Eye (tissue), 1 donor: ENCODE measurements around the gene CCDC88C.
"Not testable (repeated sequence)": the region's sequence is repeated elsewhere in the genome, so short reads cannot be mapped to it uniquely, and the experiment has no call there.

ENCODE experiments used
- DNase-seq: peaks from one replicate; pipeline ENCODE4 v3.0.0-alpha.2; 2015

Gene CCDC88C

DNA sequence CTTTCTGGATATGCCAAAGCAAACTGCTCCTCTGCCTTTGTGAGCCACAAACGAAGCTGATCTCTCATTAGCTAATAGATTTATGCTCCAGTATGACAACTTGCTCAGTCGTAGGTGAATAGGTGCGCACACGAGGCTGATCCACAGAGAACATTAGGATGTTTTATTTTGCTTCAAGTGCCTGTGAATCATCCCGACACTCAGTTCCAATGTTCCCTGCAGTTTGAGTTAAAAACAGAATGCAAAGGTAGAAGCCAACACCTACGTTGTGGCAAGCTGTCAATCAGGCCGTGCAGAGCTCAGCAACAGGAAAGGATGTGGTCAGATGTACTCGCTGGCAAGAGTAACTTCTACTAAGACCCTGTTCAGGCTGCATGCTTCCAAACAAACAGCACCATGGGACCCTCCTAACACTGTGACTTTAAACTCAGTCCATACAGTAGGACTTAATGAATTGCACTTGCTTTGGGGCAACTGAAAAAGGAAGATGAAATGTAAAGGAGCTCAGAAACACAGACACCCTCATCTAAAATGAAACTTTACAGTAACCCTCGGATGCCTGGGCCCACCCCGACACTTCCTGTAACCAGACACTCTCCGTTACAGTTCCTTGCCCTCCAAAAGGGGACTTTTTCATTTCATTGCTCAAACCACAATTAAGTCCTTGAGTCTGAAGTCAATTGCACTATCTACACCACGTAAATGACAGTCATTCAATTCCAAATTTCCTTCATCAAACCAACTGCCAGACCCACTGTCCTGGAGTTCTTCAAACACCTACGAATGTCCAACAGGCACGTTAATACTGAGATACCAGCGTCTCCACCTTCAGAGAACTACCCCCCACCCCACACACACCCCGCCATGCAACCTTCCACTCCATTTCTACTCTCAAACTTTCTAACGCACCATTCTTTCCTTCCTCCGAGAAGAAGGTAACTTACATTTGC lies 1.6 kb downstream of the CCDC88C start:
- peak; percentile 30 for DNase-seq

DNA sequence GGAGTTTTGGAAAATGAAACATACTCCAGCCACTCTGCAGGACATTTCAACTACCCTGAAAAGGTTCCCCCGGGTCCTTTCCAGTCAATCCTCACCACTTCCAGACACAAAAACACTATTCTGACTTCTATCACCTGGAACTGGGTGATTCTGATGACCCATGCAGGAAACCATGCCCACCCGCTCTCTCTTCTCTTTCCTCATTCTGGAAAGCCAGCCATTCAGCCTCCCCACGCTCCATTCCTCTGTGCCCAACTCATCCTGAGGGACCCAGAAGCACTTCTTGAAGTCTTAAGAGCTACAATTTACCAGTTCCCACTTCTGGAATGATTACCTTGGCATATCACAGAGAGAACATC lies 3.2 kb downstream of the CCDC88C start:
- DNase-seq = no peak

DNA sequence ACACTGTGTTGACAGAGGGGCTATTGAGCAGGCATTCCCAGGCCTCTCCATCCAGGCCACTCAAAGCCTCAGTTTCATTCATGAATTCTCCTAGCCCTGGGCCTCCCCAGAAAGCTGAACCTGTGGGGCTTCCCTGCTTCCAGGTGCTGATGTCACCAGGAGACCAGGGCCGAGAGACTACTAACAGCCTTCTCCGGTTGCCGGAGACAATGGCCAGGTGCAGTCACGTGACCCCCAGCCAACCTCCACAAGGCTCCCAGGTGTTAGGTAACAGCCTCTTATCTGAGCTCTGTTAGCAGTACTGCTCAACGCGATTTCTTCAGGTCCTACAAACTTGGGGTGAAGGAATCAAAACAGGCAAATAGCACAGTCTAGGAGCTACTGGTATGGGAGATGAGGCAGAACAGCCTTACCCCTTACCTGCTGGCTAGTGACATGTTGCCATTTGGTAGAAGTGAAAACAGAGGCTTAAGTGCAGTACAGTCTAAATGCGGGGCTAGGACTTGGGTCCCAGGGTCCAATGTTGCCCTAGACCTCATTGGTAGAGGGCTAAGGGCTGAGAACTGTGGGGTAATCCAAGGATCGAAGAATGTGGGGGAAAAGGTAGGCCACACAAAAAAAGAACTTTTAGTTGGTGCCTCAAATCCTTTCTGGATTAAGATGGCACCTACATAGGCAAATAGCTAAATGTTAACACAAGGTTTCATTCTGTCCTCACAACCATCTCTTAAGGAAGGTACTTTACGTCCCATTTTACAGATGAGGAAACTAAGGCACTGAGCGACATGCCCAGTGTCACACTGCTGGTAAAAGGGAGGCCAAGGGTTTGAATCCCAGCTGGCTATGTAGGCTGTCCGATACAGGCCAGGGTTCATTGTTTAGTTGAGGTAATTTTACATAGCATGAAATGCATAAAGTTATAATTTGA lies 3.8 kb downstream of the CCDC88C start:
- no peak for DNase-seq

DNA sequence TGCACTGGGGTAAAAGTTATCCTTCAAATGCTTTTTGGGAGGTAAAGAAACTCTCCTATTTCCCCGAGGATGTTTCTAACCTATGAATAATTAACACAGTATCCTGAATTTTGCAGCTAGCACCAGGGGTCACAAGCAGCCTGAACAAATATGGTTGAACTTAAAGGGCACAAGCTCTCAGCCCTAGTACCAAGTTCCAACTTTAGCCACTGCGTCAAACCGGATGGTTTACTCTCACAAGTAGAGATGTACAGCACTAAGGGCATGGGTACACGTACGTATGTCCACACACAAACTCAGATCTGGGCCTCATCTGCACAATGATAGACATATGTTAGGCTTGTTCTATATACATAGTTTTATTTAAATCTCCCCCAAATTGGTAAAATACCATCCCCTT lies 4.7 kb downstream of the CCDC88C start:
- no peak for DNase-seq

DNA sequence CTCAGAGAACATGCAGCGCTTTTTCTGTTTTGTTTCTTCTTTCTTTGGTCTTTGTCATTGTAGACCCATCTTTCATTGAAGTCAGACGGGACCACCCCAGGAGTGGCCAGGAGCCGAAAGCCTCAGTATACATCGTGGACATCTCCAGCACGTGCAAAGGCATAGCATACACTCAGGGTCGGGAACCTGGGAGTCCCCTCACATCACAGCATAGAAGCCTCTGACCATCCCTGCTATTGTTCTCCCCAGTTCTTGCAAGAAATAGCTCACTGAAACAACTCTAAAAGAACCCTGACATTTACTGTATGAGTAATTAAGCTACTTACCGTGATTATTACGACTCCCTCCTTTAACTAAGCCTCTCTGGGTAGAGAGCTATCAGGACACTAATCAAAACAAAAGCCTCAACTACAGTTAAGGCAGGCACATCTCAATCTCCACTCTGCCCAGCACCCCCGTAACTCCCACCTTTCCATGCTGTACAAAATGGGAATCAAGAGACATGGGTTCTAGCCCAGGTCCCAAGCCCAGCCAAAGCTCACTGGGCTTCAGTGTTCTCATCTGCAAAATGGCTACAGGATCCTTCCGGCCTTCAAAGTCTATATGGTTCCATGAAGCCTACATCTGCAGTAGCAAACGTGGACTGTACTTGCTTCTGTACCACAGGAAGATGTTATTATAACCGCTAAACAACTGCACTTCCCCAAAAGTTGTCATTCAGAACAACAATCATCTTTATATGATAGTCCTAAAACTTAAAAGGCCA lies 6.7 kb downstream of the CCDC88C start:
- DNase-seq = no peak

DNA sequence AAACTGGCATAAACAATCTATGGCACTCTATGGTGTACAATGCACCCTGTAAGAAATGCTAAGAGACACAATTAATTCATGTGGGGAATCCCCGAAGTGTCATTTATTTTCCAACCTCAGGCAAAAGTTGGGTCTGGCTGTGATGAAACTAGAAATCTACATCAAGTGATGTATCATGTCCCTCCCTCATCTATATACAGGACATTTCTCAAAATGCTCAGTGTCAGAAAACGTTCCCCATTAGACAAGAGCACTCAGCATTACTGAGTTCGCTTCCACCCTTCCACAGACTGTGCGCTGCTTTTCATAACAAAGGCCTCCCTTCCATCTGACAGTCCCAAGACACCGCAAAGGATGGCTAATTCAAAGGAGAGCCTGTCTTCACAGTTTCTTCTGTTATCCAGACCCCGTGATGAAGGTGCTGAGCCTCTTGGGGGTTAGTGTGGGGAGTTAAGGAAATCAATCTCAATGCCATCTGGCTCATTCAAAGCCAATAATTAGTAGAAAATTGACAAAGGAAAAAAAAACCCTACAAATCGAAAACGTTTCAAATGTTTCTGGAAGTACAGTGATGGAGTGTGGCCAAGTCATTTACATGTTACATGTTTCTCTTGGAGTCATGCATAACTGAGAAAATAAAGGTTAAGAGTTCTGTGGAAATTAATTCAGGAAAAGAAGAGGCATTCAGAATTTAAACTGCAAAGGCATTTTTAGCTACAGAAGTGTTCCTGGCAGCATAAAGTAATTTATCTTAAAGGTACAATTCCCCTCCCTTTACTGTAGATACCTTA lies 7.5 kb downstream of the CCDC88C start:
- peak; percentile 50 for DNase-seq

DNA sequence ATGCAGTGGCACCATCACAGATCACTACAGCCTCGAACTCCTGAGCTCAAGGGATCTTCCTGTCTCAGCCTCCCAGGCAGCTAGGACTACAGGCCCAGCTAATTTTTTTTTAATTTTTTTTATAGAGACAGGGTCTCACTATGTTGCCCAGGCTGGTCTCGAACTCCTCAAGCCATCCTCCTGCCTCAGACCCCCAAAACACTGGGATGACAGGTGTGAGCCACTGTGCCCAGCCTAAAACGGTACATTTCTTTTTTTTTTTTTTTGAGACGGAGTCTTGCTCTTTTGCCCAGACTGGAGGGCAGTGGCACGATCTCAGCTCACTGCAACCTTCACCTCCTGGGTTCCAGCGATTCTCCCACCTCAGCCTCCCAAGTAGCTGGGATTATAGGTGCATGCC lies 8.4 kb downstream of the CCDC88C start:
- DNase-seq = not testable (repeated sequence)

DNA sequence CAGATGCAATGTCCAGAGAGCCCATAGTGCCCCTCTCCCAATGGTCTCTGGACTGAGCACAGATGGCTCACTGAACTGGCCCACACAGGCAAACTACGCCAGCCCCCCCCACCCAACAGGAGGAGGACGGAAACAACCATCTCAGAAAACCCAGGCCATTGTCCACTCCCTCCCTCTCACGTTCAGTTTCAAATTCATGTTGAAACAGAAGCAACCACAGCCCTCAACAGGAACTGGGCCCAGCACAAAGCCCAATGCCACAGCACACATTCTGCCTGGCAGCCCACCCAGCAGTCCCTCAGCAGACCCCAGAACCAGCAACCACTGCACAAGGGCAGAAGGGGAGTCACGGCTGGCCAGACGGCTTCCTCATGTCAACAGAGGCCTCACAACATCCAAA lies 10.6 kb downstream of the CCDC88C start:
- DNase-seq = no peak

DNA sequence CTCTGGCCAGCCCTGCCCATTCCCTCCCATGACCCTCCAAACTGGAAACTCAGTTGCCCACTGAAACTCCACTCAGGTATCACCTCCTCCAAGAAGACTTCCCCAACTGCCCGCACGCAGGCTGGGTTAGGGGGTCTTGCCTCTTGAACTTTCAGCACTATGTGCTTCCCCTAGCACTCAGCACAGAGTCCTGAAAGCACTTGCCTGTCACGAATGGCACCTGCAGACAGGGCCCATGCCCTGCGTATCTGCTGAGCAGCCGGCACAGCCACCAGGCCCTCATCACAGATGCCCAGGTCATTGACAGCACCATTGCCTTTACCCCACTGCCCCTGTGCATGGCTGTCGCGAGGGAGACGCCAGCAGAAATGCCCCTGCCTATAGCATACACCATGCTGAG lies 11.2 kb downstream of the CCDC88C start:
- no peak for DNase-seq

DNA sequence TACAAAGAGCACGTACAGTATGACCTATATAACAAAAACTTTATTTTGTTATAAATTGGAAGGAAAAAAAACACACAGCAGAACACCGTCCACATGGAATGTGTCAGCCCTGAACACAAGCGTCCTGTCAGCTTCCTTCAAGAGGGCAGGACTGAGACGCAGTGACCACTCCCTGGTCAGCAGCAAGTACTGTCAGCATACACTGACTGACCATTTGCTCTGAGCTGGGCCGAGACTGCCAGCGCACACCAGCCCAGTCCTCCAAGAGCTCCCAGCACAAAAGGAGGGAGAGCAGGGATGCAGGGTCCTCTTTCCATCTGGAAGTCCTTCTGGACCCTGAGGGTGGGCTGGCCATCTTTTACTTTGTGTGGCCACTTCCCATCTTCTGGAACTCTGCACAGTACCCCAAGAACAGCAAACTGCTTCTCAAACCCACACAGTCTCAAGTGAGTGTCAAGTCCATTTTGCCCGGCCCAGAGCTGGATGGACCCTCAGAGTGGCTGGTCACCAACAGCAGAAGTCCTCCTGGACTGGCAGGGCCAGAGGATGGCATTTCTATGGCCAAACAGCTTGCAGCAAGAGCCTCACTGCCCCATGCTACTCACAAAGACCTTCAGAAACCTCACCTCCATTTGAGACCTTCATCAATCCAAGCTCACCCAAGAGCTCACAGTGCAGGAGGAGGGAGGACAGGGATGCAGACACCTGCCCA lies 11.7 kb downstream of the CCDC88C start:
- no peak for DNase-seq

DNA sequence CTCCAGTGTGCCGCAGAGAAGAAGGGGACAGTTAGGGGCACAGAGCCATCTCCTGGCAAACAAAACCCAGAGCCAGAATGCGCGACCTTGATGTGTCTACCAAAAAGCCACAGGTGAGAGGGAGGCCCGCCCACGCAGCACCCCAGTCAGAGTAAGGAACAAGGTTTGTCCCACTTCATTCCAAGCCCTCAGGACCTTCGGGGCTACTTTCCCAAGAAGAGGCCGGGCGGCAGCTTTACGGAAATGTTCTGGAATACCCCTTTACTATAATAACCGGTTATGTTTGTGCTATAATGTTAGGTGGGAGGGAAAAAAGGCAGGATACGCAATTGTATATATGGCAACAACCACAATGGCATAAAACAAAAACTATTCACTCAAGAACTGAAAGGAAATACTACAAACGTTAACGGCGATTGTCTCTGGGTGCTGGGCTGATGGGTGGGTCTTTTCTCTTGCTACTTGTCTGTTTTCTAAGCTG lies 12.3 kb downstream of the CCDC88C start:
- no peak for DNase-seq

DNA sequence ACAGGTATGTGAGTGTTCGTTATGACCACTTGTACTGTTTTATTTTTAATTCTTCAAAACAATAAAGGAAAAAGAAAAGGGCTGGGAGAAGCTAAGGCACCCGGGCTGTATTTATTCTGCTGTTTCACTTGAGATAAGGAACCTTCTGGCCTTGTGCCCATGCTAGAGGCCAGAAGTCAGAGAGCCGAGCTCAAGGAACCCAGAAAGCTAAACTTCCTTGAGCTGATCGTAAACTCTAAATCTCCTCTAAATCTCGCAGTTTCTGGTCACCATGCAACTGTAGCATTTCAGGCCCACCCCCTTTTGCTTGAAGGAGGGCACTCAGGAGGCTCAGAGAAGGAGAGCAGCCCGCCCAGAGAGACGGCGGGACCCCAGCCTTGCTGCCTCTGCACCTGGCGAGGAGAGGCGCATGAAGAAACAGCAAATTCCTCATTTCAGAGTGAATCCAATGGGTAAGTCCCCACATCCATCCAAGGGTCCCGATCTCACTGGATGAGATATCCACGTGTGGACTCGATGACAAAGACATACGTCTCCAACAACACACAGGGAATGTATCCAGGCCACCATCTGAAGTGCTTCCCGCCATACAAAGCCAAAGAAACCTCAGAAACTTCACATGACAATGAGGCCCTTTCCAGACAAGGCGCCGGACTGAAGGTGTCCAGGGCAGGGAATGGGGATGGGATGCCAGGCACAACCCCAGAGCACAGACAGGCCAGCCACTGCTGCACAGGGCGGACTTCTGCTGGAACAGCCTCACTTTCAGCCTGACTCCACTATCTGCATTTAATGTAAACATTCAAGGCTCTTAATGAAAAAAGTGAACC lies 14.6 kb downstream of the CCDC88C start:
- no peak for DNase-seq

DNA sequence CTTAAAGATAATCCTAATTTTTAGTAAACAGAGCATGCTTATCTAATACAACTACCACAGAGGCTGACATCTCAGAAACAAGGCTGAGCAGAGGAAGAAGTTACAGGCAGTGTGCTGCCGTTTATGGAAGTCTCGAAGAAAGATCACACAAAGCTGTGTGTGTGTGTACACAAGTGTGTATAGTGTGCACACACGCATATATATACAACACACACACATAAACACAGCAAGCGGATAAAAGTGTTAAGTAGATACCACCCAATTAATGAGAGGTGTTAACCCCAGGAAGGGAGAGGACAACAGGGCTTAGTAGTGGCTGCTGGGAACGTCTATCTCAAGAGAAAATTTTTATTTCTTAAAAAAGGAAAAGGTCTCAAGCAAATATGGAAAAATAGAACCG lies 15.3 kb downstream of the CCDC88C start:
- DNase-seq = no peak

DNA sequence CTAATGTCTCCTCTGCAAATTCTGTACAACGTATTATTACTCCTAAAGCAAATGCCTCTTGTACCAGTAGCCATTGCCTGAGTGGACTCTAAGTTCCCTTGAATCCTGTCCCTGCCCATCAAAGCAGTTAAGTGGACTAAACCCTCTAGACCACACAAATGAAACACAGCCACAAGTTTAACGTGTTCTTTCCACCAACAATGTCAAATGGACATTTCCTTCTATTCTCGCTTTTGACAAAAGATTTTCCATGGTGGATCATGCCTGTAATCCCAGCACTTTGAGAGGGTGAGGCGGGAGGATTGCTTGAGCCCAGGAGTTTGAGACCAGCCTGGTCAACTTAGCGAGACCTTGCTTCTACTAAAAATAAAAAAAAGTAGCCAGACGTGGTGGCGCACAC lies 15.9 kb downstream of the CCDC88C start:
- DNase-seq = no peak

DNA sequence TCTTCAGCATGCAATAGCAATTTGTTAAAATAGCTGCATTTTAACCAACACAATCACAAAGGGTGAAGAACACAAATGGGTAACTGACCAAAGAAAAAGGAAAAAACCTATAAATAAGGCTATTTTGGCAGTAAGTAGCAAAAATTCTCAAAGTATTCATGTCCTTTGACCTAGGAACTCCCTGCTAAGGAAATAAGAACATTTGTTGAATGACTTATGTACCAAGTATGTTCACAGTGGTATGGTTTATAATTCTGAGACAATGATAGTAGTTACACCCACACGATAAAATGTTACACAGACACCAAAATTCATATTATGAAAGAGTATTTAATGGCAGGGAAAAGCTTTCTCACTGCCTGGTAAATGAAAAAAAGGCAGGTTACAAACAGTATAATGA lies 16.9 kb downstream of the CCDC88C start:
- no peak for DNase-seq

DNA sequence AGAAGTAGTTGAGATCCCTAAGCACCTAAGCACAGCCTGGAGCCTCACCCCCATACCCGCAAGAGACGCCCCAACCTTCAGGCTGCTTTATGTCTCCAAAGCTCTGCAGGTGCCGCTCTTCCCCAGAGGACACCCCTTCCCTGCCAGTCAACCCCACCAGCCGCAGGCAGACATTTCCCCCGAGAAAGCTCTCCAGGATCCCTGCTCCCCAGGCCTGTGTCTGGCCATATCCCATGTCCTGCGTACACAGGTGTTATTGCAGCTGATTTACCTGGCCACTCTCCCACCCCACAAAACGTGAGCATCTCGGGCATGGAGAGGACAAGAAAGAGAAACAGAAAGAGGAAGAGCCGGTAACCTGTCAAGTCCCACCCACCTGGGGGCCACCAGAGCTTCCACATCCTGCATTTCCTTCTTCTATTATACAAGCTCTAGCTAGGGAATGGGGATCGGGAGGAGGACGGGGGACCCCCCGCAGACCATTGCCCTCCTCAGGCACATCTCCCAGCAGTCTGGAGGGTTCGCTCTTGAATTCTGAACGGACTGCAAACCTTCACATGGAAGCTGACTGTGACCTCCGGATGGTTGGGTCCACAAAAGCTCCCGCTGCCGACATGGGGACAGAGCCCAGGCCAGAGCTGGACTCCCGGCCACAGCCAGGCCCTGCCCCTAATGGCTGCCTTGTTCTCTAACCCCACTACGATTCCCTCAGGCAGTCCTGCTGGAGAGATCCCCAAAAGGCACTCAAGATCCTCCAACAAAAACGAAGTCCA lies 17.6 kb downstream of the CCDC88C start:
- no peak for DNase-seq

DNA sequence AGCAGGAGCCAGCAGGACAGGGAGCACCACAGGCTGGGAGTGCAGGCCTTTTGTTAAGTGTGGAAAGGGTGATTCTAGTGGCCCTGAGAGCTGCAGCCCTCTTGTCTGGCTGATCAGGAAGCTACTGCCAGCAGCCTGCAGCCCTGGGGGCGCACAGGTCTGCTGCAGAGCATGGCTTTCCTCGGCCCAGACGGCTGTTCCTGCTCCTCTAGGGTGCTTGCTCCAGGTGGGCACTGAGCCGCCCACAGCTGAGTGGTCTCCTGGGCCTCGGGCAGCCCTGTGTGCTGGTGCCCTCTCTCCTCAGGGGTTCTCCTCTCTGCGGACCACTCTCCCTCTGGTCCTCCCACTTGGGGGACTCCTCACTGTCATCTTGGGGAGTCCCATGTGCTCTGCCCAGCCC lies 18.9 kb downstream of the CCDC88C start:
- no peak for DNase-seq

DNA sequence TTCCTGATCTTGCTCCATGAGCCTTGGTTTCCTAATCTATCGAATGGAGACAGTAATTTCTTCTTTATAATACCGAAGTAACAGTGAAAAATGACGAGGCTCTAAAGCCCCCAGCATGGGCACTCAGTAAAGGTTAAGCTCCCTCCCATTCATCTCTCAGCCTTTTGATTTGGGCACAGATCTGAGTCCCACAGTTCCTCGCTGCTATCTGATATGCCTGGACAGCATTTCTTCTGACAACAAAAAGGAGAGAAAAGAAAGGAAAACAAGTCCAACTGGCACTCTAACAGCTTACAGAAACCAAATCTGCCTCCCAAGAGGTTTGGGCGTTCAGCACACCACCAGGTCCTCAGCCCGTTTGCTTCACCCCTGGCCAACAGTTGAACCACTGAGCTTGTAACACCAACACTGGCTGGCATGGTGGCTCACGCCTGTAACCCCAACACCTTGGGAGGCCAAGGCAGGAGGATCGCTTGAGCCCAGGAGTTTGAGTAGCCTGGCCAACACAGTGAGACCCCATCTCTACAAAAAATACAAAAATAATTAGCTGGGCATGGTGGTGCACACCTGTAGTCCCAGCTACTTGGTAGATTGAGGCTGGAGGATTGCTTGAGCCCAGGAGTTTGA lies 19.5 kb downstream of the CCDC88C start:
- no peak for DNase-seq
